HT-29 (cell line): ENCODE measurements around the gene RHOF. TPM values are rescaled to one million over a fixed set of nuclear protein-coding genes. Genes with fewer than 3 reads are reported as not detected.
"Not testable (repeated sequence)": the region's sequence is repeated elsewhere in the genome, so short reads cannot be mapped to it uniquely, and the experiment has no call there.

Experiments used
- DNase-seq: peaks from one replicate; pipeline ENCODE4 v3.0.0-alpha.2; 2015; ENCODE audit warnings: low spot score
- total RNA-seq: library from RNA; depleted of rRNA; stranded (reverse); fragments of >200 nt; shearing (Covaris generic); gene quantifications from 2 replicates; pipeline ENCODE4 v1.2.3, GENCODE V29; 2014

The RHOF gene
- total RNA-seq, 1 experiment from 2014 or later: 37.2 TPM

DNA sequence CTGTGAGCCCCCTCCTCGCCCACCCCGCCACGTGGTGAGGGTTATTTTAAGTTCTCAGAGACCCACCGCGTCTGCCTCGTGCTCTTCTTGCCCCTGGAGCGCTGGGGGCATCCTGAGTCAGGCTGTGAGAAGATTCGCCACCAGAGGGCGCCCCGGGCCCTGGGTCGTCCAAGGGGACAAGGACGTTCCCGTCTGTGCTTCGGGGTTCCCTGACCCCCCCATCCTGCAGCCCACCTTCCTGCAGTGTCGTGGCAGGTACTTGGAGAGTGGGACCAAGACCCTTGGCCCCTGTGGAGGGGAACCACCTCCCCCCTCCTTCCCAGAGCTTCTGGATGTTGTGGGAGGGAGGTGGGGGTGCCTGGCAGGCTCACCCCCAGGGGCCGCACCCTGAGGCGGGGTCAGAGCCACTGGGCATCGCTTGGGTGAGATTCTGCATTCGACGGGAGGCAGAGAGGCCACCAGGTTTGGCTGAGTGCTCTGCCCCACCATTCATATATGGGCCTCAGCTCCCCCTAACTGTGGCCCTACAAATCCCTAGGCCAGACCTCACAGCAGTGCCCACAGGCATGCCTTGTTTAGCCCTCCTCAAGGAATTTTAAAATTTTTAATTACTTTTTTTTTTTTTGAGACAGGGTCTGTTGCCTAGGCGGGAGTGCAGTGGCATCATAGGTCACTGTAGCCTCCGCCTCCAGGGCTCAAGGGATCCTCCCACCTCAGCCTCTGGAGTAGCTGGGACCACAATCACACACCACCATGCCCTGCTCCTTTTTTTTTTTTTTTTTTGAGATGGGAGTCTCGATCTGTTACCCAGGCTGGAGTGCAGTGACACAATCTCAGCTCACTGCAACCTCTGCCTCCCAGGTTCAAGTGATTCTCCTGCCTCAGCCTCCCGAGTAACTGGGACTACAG, 17.0 kb downstream of the RHOF start:
- DNase-seq: peak; percentile 88

DNA sequence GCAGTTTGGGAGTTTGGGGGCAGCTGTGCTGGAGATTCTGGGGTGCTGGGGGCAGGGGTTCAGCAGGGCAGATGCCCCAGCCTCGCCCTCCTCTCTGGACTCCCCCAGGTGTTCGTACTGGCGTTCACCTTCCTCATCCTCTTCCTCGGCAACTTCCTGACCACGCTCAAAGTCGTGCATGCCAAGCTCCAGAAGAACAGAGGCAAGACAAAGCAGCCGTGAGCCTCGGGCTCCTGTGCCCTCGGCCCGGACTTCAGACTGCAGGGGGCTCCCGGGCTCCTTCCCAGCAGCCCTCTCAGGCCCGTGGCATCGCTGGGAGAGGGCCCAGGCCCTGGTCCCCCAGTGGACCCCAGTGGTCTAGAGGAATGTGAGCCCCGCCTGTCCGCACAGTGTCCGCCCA, 18.0 kb downstream of the RHOF start:
- DNase-seq: no peak

DNA sequence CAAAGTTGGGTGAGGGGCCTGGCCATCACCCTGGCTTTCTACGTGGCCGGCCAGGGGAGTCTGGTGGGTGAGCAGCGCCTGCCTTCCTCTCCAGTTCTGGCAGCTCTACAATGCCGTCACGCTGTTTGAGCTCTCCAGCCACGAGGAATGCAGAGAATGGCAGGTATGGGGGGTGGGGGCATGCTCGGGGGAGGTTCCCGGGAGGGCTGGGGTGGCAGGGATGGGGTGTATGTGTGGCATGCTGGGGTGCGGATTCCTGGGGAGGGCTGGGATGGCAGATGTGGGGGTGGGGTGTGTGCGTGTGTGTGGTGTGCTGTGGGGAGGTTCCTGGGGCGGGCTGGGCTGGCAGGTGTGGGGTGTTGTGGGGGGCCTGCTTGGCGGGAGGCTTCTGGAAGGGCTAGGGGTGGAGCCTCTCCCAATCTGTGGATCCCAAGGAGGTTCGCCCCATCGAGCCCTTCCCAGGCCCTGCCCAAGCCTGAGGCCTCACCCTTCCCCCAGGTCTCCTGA, 18.5 kb downstream of the RHOF start:
- peak; percentile 52 for DNase-seq

DNA sequence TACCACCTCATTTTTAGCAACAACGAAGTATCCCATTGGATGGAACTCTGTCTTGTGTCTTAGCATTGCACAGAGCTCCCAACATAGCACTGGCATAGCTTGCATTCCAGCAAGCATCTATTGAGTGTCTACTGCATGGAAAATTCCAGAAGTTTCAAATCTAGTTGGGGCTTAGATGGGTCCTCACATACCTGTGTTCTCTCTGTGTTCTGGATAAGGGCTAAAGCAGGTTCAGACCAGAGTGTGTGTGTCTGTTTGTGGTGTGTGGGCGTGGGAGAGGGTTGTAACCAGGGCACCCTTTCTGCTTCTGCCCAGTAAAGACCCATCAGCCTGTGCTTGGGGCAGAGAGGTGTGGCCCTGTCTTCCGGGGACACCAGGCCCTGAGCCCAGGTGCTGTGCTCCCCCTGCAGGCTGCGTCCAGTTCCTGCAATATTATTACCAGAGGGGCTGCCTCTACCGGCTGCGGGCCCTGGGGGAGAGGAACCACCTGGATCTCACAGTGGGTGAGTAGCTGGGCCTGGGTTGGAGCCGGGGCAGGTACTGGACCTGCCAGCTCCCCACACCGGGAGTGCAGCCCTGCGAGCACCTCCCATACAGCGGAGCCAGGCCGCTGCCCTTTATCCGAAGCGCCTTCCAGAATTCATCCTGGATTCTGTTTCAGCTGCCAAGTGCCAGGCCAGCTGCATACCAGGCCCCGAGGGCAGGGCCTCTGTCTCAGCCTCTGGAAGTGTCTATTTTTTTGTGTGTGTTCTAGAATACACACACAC, 20.3 kb downstream of the RHOF start:
- DNase-seq: peak; percentile 81

DNA sequence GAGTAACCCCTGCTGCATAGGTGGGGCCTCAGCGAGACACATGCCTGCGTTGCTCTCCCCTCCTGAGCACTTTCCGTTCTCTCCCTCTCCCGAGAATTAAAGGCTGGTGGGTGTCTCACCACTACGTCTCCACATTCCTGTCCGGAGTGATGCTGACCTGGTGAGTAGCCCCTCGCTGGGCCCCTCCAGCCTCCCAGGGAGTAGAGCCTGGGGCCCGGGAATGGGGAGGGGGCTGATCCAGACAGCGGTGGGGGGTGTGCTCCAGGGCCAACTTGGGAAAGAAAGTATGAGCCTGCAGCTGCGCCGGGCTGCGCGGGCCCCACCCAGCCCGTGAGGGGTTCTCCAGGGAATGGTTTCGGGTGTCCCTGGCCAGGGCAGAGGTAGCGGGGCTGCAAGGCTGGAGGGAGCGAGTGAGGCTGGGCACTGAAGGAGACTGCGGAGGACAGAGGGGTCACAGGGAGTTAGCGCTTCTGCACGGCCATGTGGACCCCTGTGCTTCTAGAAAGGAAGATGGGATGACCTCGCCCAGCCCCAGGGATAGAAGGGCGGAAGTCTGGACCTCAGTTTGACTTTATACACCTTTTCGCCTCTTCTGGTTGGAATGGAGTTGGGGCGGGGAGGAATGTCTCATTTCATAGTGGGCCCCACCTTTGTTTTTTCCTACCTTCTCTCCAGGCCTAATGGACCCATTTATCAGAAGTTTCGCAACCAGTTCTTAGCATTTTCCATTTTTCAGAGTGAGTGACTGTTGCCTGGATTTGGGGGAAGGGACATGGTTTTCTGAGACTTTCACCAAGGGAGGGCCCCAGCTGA, 22.5 kb downstream of the RHOF start:
- no peak for DNase-seq

DNA sequence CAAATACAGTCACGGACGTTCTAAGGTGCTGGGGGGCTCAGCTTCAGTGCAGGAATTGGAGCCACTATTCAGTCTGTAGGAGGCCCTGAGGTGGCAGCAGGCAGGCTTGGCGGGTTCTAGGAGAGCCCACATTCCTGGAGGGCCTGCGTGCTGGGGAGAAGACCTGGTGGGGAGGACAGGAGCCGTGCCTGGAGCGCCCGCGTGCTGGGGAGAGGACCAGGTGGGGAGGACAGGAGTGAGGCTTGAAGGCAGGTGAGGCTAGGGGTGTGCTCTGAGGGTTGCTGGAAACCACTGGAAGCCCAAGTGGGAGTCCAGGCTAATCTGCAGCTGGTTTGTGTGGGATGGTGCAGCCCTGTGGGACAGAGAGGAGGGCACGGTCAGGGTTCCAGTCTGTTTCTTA, 23.1 kb downstream of the RHOF start:
- no peak for DNase-seq

DNA sequence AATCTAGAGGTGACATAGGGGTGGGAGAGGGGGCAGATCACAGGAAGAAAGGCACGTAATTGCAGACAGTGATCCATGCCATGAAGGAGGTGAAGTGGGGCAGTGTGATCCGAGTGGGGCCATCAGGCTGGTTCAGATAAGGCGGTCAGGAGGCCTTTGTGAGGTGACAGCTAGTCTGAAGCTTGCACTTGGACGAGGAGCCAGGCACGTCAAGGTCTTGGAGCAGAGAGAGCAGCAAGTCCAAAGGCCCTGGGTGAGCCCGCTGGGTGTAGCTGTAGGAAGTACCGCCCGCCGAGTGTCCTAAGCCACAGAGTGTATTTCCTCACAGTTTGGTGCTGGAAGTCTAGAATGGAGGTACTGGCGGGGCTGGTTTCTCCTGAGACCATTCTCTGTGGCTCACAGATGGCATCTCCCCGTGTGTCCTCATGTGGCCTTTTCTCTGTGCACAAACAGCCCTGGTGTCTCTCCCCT, 23.6 kb downstream of the RHOF start:
- peak; percentile 67 for DNase-seq

DNA sequence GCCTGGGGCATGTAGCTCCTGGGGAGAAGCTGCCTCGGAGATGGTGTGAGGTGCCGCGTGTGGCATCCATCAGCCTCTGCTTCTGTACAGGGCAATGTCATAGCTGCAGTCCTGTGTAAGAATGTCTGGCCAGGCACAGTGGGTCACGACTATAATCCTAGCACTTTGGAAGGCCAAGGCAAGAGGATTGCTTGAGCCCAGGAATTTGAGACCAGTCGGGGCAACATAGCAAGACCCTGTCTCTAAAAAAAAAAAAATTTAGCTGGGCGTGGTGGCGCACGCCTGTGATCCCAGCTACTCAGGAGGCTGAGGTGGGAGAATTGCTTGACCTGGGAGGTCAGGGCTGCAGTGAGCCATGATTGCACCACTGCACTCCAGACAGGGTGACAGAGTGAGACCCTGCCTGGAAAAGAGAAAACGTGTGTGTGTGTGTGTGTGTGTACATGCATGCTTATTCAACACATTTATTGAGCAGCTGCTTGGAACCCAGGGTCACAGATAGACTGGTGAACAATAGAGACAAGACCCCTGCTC, 24.1 kb downstream of the RHOF start:
- no peak for DNase-seq

DNA sequence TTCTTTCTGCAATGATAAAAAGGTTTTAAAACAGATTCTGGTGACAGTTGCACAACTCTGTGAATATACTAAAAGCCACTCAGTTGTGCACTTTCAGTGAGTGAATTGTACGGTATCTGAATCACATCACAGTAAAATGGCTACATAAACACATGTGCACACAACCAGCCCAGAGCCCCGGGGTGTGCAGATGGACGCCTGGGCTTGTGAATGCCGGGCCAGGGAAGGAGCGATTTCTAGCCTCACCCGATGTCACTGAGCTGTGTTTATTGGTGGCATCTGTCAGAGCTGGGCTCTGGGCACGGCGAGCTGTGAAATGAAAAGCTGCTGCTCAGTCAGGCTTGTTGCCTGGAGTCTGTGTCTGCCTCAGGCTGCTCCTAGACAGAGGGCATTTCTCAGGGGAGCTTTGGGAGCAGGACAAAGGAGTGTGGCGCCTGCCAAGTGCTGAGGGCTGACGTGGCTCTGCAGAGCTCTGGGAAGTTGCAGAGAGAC, 25.9 kb downstream of the RHOF start:
- DNase-seq: no peak

DNA sequence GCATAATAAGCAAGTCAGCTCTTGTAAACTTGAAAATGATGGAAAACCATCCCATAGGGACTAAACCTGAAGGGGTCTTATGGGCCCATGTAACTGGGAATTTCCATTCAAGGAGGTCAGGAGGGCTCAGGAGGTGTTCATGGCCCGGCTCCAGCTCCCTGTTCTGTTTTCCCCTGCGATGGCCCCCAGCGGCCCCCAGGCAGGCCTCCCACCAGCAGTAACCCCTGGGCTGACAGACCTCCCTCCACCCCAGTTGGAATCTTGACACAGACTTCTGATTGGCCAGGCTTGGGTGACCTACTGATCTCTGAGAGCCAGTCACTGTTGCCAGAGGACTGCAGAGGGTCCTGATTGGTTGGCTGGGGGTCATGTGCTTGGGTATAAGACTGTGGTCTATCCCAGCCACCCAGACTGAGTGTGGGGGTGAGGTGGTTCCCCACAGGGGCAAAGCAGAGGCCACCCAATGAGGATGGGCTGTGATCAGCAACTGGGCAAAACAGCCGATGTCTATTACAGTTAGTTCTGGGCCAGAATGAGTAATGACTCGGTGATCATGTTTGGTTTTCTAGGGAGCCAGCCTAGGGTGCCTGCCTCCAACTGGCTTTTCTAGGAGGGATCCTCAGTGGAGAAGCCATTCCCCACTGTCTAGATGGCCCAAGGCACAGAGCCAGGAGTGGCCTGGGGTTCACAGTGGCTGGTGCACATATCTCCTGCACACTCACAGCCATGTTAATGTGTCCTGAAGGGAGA, 27.0 kb downstream of the RHOF start:
- no peak for DNase-seq

DNA sequence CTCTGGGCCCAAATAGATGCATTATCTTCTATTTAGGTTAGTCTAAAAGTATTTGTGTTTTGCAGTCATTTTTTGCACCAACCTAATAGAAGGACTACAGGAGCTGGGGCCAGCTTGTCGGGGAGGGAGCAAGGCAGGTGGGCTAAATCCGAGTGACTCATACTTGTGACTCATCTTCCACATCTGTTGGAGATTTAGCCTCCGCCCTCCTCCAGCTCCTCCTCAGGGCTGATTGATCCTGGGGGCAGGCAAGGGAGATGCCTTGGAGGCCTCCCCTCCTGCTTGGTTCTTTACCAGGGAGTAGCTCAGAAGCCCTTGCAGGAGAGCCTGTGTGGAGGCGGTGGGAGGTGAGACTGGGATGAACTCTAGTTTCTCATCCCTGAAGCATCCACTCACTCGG, 27.9 kb downstream of the RHOF start:
- no peak for DNase-seq

DNA sequence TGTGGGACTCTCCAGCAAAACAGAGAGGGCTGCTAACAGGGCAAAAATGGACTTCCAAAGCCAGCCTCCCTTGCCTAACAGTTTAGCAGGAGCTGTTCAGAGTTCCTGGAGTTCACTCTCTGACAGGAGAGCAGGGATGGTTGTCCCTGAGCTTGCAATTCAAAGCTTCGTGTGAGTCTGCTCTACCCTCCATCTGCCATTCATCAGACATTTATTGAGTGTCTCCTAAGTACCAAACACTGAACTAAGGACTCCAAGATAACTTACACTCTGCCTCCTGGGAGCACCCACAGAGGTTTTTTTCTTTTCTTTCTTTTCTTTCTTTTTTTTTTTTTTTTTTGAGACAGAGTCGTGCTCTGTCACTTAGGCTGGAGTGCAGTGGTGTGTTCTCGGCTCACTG, 28.7 kb downstream of the RHOF start:
- no peak for DNase-seq

DNA sequence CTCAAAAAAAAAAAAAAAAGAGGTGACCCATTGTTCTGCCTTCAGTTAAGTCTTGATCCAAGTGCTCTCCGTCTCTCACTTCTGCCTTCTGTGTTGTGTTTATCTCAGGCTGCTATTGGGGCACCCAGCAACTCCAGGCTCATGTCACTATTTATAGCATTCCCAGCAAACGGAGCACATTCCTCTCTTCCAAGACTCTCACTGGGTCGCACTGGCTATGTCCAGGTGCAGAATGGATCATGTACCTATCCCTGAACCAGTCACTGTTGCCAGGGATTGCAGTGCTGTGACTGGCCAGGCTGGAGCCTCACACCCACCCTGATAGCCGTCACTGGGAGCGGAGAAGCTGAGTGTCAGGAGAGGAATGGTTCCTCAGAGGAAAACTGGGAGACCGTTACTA, 31.2 kb downstream of the RHOF start:
- no peak for DNase-seq

DNA sequence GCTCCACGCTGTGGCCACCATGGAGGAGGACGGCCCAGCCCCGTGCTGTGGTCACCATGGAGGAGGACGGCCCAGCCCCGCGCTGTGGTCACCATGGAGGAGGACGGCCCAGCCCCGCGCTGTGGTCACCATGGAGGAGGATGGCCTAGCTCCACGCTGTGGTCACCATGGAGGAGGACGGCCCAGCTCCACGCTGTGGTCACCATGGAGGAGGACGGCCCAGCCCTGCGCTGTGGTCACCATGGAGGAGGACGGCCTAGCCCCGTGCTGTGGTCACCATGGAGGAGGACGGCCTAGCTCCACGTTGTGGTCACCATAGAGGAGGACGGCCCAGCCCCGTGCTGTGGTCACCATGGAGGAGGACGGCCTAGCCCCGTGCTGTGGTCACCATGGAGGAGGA, 35.0 kb downstream of the RHOF start:
- not testable (repeated sequence) for DNase-seq

DNA sequence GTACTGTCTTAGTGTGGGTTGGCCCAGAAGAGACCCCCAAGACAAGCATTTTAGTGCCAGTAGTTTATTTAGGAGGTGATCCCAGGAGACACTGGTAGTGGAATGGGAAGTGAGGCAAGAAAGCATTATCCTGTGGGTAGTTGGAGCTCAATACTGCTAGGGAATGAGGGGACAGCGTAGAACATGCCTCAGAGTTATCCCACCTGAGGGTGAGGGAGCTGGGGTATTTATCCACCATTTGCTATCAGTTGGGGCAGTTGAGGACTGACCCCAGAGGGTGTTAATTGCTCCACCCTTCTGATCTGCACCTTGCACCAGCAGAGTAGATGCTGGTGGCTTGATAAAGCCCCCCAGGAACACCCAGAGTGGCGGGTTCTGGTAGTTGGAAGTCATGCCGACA, 37.9 kb downstream of the RHOF start:
- no peak for DNase-seq

DNA sequence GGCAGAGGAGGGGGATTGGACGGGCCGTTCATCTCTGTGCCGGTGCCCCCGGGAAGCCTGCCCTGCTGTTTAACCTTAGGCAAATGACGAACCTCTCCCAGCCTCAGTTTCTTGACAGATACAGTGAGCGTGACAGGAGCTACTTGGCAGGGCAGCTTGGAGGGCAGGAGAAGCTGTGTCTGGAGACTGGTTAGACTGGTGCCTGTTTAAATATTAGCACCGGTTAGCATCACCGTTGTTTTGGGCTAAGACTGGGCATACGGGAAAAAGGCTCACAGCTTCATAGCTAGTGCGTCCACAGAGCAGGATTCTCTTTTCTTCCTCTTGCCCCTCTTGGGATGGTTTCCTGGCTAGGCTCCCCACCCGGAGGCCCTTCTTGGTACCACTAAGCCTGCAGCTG, 38.7 kb downstream of the RHOF start:
- no peak for DNase-seq

DNA sequence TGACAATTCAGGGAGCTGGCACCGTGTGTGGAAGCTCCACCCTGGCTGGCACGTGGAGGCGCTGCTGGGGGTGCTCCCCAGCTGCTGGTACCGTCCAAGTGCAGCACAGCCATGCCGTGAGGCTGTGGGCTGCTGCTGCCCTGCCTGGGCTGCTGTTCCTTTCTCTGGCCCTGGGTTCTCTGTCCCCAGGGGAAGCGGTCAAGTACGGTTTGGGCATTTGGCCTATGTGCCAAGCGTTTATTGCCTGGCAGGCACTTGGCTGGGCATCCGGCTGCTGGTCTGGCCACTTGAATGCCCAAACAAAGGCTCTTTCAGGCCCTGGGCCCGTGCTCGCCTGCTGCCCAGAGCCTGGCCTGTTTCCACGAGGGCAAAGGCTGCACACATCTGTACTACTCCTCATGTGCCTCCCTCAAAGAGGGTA, 39.6 kb downstream of the RHOF start:
- no peak for DNase-seq

DNA sequence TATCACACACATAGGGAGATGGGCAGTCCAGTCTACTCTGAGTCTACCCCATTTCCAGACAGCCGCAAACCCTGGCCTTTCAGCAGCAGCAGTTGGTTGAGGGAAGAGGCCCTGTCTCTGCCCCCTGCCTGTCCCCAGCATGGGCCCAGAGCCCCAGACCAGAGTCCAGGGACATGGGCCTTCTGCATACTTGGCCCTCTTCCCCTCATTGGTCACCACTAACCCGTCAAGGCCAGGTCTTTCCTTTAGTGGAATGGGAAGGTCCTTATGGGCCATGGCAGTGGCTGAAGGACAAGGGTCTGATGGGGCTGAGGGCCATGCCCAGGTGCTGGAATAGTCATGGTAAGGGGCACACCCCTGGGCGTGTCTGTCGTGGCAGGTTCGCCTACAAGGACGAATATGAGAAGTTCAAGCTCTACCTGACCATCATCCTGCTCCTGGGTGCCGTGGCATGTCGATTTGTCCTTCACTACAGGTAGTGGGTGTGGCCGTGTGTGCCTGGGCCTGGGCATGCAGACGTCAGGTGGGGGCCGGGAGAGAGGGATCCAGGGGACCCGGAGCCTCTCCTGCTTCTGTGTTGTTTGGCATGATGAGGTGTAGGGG, 41.6 kb downstream of the RHOF start:
- DNase-seq: no peak

DNA sequence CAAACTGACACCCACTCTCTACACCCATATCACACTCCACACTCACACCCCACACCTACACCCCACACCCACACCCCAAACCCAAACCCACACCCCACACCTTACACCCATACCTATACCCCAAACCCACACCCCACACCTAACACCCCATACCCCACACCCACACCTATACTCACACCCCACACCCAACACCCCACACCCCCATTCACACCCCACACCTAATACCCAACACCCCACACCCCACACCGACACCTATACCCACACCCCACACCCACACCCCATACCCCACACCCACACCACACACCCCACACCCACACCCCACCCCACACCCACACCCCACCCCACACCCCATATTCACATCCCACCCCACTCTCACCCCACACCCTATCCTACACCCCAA, 42.5 kb downstream of the RHOF start:
- DNase-seq: no peak

DNA sequence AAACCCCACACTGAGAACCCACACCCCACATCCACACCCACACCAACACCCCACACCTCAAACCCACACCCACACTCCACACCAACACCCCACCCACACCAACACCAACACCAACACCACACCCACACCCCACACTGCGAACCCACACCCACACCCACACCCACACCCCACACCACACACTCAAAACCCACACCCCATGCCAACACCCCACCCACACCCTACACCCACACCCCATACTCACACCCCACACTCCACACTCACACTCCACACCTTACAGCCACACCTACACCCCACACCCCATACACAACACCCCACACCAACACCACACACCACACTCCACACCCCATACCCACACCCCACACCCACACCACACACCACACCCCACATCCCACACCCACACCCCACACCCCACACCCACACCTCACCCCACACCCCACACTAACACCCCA, 43.0 kb downstream of the RHOF start:
- no peak for DNase-seq
